Endothelial cell of umbilical vein (primary cell): Measurements from ENCODE around the gene SCAP.

Experiments
- EZH2 ChIP-seq: IDR thresholded peaks from 2 replicates; pipeline ENCODE4 v1.6.1; 2012; ENCODE audit warnings: borderline replicate concordance, low read depth, mild to moderate bottlenecking, moderate library complexity, low read length, inconsistent platforms; ENCODE audit not compliant: severe bottlenecking
- MYC ChIP-seq: IDR thresholded peaks from one replicate; pipeline ENCODE4 v1.6.1; 2011; ENCODE audit warnings: mild to moderate bottlenecking, low read depth, low read length
- POLR2A ChIP-seq: IDR thresholded peaks from 2 replicates; pipeline ENCODE4 v1.6.1; 2012; ENCODE audit warnings: low read depth, mild to moderate bottlenecking, control low read depth, low read length
- POLR2AphosphoS5 ChIP-seq: IDR thresholded peaks from 2 replicates; pipeline ENCODE4 v1.6.1; 2012; ENCODE audit warnings: low read depth, mild to moderate bottlenecking, control low read depth, low read length, moderate library complexity; ENCODE audit not compliant: insufficient read depth

DNA sequence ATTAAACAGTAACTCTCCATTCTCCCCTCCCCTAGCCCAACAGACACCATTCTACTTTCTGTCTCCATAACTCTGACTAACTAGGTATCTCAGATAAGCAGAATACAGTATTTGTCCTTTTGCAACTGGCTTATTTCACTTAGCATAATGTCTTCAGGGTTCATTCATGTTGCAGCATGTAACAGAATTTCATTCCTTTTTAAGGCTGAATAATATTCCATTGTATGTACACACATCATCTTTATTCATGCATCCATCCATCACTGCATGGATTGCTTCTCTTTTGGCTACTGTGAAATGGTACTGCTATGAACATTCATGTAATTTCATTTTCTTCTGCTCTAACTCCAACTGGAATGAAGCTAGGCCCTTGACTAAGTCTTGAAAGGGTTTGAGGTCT, 96.9 kb downstream of the SCAP start:
- TF ChIP-seq MYC (no peak), POLR2AphosphoS5 (no peak), POLR2A (no peak), EZH2 (no peak)
